Muscle of leg (tissue), 16 donors: ENCODE data around the gene TIMM10B. TPM values are rescaled to one million over a fixed set of nuclear protein-coding genes. Genes with fewer than 3 reads are reported as not detected.

Source experiments
- DNase-seq: peaks from one replicate; pipeline ENCODE4 v3.0.0; 2013
- H3K27ac ChIP-seq: one replicate; pipeline ENCODE4 v1.5.1; 2013; ENCODE audit warnings: mild to moderate bottlenecking, low read length, control low read depth
- H3K27me3 ChIP-seq: one replicate; pipeline ENCODE4 v1.6.1; 2013; ENCODE audit warnings: low read length; ENCODE audit not compliant: control insufficient read depth, insufficient read depth
- H3K36me3 ChIP-seq: one replicate; pipeline ENCODE4 v1.6.1; 2013; ENCODE audit warnings: low read length; ENCODE audit not compliant: control insufficient read depth, insufficient read depth
- H3K4me1 ChIP-seq: one replicate; pipeline ENCODE4 v1.6.1; 2013; ENCODE audit warnings: low read length; ENCODE audit not compliant: control insufficient read depth, insufficient read depth
- H3K4me3 ChIP-seq: one replicate; pipeline ENCODE4 v1.5.1; 2013; ENCODE audit warnings: low read length, control low read depth
- H3K9me3 ChIP-seq: replicated peaks from 2 replicates; pipeline ENCODE4 v1.6.1; 2013; ENCODE audit warnings: low read depth, low read length; ENCODE audit not compliant: control insufficient read depth
- WGBS: methylation state at CpG from one replicate; pipeline ENCODE4 v1.1.5; 2013; ENCODE audit warnings: missing lambda C conversion rate; ENCODE audit not compliant: insufficient coverage; 5-methylcytosine and 5-hydroxymethylcytosine counted together
- long read RNA-seq, 11 donors: transcript quantifications; one replicate each; lab custom pipeline, GENCODE V29; 2026
- polyA plus RNA-seq, 8 donors: library from polyadenylated mRNA; unstranded; fragments of 120-200 nt; gene quantifications; one replicate each; pipeline versions ENCODE4 v1.2.1 to v1.2.3, GENCODE V29; 2013; ENCODE audit warnings: inconsistent platforms in 1 of 8, low replicate concordance in 1 of 8; ENCODE audit not compliant: insufficient read length in 8 of 8, insufficient read depth in 1 of 8
- total RNA-seq: library from RNA; stranded (reverse); fragments of 120-200 nt; gene quantifications from one replicate; pipeline ENCODE4 v1.2.4, GENCODE V29; 2013

TIMM10B gene, protein sequence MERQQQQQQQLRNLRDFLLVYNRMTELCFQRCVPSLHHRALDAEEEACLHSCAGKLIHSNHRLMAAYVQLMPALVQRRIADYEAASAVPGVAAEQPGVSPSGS
- total RNA-seq = 19.8 TPM
- polyA plus RNA-seq = 10 to 100 TPM; 16.1 to 23.9 (median 17.6) TPM
- long read RNA-seq, donor 1, transcript TIMM10B-201 (3 exons, 2,840 nt) = major isoform, 7 of 7 reads
- long read RNA-seq, donor 1, partial matches to known transcripts = 0 of 7 reads
- long read RNA-seq, donor 1, other reads (novel, unspliced or antisense) = 0 of 7 reads
- long read RNA-seq, donor 2, partial matches to known transcripts = 0 of 3 reads
- long read RNA-seq, donor 2, other reads (novel, unspliced or antisense) = 0 of 3 reads
- long read RNA-seq, donor 3, transcript TIMM10B-201 (3 exons, 2,840 nt) = major isoform, 8 of 14 reads
- long read RNA-seq, donor 3, partial matches to known transcripts = 6 of 14 reads
- long read RNA-seq, donor 3, other reads (novel, unspliced or antisense) = 0 of 14 reads
- long read RNA-seq, donor 4, transcript TIMM10B-201 (3 exons, 2,840 nt) = major isoform, 7 of 7 reads
- long read RNA-seq, donor 4, partial matches to known transcripts = 0 of 7 reads
- long read RNA-seq, donor 4, other reads (novel, unspliced or antisense) = 0 of 7 reads
- long read RNA-seq, donor 5, transcript TIMM10B-201 (3 exons, 2,840 nt) = major isoform, 17 of 19 reads
- long read RNA-seq, donor 5, partial matches to known transcripts = 0 of 19 reads
- long read RNA-seq, donor 5, other reads (novel, unspliced or antisense) = 0 of 19 reads
- long read RNA-seq, donor 6, transcript TIMM10B-201 (3 exons, 2,840 nt) = major isoform, 15 of 17 reads
- long read RNA-seq, donor 6, partial matches to known transcripts = 0 of 17 reads
- long read RNA-seq, donor 6, other reads (novel, unspliced or antisense) = 0 of 17 reads
- long read RNA-seq, donor 7, transcript TIMM10B-201 (3 exons, 2,840 nt) = major isoform, 11 of 13 reads
- long read RNA-seq, donor 7, partial matches to known transcripts = 0 of 13 reads
- long read RNA-seq, donor 7, other reads (novel, unspliced or antisense) = 0 of 13 reads
- long read RNA-seq, donor 8, transcript TIMM10B-201 (3 exons, 2,840 nt) = major isoform, 9 of 10 reads
- long read RNA-seq, donor 8, partial matches to known transcripts = 0 of 10 reads
- long read RNA-seq, donor 8, other reads (novel, unspliced or antisense) = 0 of 10 reads
- long read RNA-seq, donor 9, transcript TIMM10B-201 (3 exons, 2,840 nt) = major isoform, 13 of 13 reads
- long read RNA-seq, donor 9, partial matches to known transcripts = 0 of 13 reads
- long read RNA-seq, donor 9, other reads (novel, unspliced or antisense) = 0 of 13 reads
- long read RNA-seq, donor 10, transcript TIMM10B-201 (3 exons, 2,840 nt) = major isoform, 14 of 15 reads
- long read RNA-seq, donor 10, partial matches to known transcripts = 0 of 15 reads
- long read RNA-seq, donor 10, other reads (novel, unspliced or antisense) = 0 of 15 reads
- long read RNA-seq, donor 11, transcript TIMM10B-201 (3 exons, 2,840 nt) = major isoform, 11 of 11 reads
- long read RNA-seq, donor 11, partial matches to known transcripts = 0 of 11 reads
- long read RNA-seq, donor 11, other reads (novel, unspliced or antisense) = 0 of 11 reads

DNA sequence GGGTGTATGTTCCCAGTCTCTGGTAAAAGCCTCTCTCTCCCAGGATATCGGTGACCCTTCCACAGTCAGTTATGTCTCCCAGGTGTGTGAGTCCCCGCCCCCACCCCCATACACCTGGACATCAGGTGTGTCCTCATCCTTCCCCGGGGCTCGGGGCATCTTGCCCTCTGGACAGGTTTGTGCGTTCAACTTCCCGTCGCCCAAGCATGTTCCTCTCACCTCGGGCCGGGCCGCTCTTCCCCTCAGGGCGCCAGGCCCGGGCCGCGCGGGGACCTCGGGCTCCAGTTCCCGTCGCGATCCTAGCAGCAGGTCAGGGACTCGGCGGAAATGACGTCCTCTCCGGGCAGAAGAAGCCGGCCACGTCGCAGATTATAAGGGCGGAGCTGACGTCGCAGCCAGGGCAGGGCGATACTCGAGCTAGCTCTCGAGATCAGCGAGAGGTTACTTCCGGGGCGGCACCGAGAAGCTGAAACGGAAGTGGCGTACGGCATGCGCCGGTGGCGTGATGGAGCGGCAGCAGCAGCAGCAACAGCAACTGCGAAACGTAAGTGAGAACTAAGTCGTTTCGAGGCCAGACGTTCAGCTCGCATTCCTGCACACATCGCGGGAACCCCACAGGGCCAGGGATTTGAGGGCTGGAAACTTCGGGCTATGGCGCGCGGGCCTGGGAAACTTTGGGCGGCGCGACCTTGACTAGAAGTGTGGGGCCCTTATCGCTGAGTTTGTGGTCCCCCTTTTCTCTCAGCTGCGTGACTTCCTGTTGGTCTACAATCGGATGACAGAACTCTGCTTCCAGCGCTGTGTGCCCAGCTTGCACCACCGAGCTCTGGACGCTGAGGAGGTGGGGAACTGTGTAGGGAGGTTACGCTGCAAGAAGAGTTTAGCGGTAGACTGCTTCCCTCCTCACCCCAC, at the start of gene TIMM10B, which contains the start of gene ARFIP2:
Gene TIMM10B (plus strand): TSS at position 490 of the 912 bp plus-strand sequence. CDS start 16 bp downstream, at position 506.
Gene ARFIP2 (minus strand): TSS at position 320 of the 912 bp plus-strand sequence. CDS start 910 bp downstream, outside the sequence.
- peaks cover 20% of the 10 kb centered on the region for H3K4me1 ChIP-seq
- peaks cover 69% of the 10 kb centered on the region for H3K36me3 ChIP-seq
- WGBS = under 1% methylated on average over 53 of the region's 66 CpGs
- H3K4me3 ChIP-seq = peak within 1 kb of the TSS; percentile 94
- no peaks in the 10 kb centered on the region for H3K9me3 ChIP-seq
- peak within 1 kb of the TSS; percentile 99 for H3K27ac ChIP-seq
- H3K27me3 ChIP-seq = no peaks in the 10 kb centered on the region
- peak; percentile 99 for DNase-seq

DNA sequence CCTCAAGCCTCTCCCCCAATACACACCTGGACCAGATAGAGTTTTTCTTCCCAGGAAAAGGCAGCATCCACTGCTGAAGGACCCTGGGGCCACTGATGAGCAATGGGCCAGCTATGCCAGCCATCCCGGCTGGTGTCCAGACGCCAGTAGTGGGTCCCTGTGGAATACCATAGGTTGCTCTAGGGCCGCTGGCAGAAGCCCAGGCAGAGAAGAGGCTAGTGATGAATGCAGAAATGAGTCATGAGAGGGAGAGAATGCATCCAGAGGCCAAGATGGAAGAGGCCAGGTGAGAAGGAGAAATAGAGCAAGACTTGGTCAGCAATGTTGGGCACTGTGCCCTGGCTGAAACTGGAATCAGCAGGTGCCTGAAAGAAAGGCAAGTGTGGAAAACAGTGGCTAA, 49.4 kb upstream of the TIMM10B start:
- Histone ChIP-seq H3K27ac (no peak overlapping the region), H3K4me1 (no peaks in the 10 kb centered on the region), H3K27me3 (no peaks in the 10 kb centered on the region), H3K9me3 (no peaks in the 10 kb centered on the region), H3K4me3 (no peak overlapping the region), H3K36me3 (peaks cover 2% of the 10 kb centered on the region)
- 73% methylated on average over 3 of the region's 3 CpGs for WGBS
- DNase-seq = no peak

DNA sequence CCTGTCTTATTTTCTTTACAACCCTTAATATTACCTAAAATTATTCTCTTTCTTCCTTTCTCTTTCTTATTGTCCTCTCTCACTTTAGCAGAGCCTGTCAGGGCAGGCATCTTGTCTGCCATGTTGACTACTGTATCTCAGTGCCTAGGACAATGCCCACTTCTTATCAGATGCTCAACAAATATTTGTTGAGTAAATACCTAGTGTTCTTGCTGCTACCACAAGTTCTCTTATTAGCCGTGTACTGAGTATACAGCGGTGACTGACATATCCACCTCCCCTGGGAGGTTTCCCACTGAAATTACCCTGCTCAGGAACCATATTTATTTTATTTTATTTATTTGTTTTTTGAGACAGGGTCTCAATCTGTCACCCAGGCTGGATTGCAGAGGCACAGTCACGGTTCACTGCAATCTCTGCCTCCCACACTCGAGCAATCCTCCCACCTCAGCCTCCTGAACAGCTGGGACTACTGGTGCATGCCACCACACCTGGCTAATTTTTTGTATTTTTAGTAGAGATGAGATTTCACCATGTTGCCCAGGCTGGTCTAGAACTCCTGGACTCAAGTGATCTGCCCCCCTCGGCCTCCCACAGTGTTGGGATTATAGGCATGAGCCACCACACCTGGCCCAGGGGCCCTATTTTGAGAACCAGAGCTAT, 47.2 kb upstream of the TIMM10B start:
- Histone ChIP-seq H3K9me3 (no peaks in the 10 kb centered on the region), H3K4me3 (no peak overlapping the region), H3K27me3 (no peaks in the 10 kb centered on the region), H3K36me3 (peaks cover 2% of the 10 kb centered on the region), H3K27ac (no peak overlapping the region), H3K4me1 (no peaks in the 10 kb centered on the region)
- WGBS = no CpG with 5 or more reads among the region's 5 CpGs
- DNase-seq = no peak

DNA sequence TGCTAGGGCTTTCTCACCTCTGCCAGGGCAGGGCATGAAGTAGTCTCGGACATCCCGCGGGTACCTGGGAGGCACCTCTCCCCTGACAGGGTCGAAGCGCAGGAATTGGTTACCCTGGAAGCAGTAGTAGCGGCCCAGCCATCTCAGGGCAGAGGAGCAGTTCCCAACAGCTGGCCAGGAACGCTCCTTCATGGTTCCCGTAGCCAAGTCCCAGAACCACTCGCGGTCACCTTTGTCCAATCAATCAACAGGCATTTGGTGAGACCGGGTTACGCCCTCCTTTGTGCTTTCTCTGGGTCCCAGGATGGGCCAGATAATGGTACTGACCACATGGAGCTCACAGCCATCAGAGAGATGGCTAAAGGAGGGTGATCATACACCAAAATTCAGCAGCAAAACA, 43.9 kb upstream of the TIMM10B start:
- Histone ChIP-seq H3K27ac (no peak overlapping the region), H3K27me3 (no peaks in the 10 kb centered on the region), H3K4me3 (no peak overlapping the region), H3K36me3 (no peaks in the 10 kb centered on the region), H3K9me3 (no peaks in the 10 kb centered on the region), H3K4me1 (no peaks in the 10 kb centered on the region)
- DNase-seq = no peak
- WGBS = 82% methylated on average over 10 of the region's 12 CpGs

DNA sequence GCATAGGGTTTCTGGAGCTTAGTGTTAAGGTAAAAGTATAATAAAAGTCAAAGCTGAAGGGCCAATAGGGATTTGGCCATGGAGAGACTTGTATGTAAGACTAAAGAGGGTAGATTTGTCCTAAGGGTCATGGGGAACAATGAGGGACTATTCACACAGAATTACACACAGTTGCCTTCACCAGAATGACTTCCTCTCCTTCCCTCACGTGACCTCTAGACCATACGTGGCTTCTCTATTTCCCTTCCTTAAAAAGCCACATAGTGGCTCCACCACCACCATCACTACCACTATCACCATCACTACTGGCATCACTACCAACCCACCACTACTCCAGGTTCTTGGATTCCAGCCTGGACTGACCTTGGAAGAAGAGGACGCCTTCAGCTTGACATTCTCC, 43.3 kb upstream of the TIMM10B start:
- peak; percentile 11 for DNase-seq
- Histone ChIP-seq H3K9me3 (no peaks in the 10 kb centered on the region), H3K36me3 (no peaks in the 10 kb centered on the region), H3K4me1 (no peaks in the 10 kb centered on the region), H3K27ac (no peak overlapping the region), H3K27me3 (no peaks in the 10 kb centered on the region), H3K4me3 (no peak overlapping the region)
- 49% methylated on average over 2 of the region's 3 CpGs for WGBS

DNA sequence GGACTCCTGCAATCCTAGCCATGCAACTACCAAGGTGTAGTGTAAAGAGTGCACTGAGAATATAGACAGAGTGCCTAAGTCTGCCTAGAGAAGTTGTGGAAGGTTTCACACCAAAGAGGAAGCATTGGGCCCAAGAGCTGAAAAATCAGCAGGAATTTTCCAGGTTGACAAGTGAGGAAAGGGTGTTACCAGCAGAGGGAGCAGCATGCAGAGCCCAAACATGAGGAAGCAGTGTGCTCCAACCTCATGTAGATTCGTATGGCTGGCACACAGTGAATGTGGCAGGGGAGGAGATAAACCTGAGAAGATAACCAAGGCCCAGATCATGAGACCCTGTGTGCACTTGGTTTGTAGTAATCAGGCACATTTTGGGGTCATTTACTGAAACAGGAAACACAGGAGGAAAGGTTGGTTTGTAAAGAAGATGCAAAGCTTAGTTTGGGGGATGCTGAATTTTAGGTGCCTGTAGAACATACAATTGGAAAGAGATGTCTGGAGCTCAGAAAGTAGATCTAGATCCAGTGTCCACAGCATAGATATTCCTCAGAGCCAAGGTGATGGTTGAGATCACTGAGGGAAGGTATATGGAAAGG, 42.2 kb upstream of the TIMM10B start:
- no peaks in the 10 kb centered on the region for H3K27me3 ChIP-seq
- 6% methylated on average over 1 of the region's 1 CpG for WGBS
- no peaks in the 10 kb centered on the region for H3K36me3 ChIP-seq
- H3K27ac ChIP-seq = no peak overlapping the region
- DNase-seq = peak; percentile 58
- H3K4me3 ChIP-seq = no peak overlapping the region
- H3K9me3 ChIP-seq = no peaks in the 10 kb centered on the region
- no peaks in the 10 kb centered on the region for H3K4me1 ChIP-seq

DNA sequence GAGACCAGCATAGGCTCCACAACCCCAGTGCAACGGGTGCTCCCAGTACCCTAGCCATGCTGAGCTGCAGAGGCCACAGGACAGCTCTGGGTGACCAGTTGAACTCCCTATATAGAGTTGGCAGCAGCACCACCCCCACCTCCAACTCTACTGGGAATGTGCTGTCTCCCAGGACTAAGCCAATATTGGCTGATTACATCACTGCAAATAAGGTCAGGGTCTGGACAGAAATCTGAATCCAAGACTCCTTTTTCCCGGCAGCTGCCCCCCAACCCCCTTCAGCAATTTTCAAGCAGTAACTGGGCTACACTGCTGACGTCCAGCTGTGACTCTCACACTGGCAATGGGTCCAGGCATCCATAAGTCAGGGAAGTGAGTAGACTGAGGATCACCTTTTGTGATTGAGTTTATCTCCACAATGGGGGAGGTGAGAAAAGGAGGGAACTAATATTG, 40.4 kb upstream of the TIMM10B start, which contains the start of gene HPX:
Gene HPX (minus strand): TSS at position 82 of the 453 bp plus-strand sequence. CDS start 24 bp downstream, at position 58.
- no peak within 1 kb of the TSS for H3K27ac ChIP-seq
- no peaks in the 10 kb centered on the region for H3K4me1 ChIP-seq
- H3K27me3 ChIP-seq = no peaks in the 10 kb centered on the region
- DNase-seq = no peak
- WGBS = 57% methylated on average over 1 of the region's 3 CpGs
- no peak within 1 kb of the TSS for H3K4me3 ChIP-seq
- no peaks in the 10 kb centered on the region for H3K9me3 ChIP-seq
- H3K36me3 ChIP-seq = no peaks in the 10 kb centered on the region

DNA sequence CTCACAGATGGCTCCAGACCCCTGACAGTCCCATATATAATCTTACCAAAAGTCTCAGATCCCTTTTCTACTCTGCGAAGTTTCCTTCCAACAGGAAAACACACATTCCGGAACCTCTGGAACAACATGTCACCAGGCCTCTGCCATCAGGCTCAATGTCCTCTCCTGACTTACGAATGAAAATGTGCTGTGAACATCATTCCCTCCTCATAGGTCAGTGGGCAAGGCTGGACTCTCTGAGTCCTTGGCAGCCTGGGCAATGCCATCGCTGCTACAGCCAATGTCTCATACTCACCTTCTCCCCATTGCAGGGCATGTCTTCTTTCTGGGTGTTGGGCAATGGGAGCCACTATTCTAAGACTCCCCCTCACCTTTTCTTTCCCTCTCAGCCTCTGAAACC, 38.9 kb upstream of the TIMM10B start:
- Histone ChIP-seq H3K4me1 (no peaks in the 10 kb centered on the region), H3K9me3 (no peaks in the 10 kb centered on the region), H3K4me3 (no peak overlapping the region), H3K27me3 (no peaks in the 10 kb centered on the region), H3K27ac (no peak overlapping the region), H3K36me3 (peaks cover under 1% of the 10 kb centered on the region)
- DNase-seq = no peak
- WGBS = 92% methylated on average over 3 of the region's 4 CpGs
